ENCODE results near the gene PHTF1. TPM values are rescaled to one million over a fixed set of nuclear protein-coding genes. Genes with fewer than 3 reads are reported as not detected.

The PHTF1 gene
- total RNA-seq, 1 experiment from 2014 or later: 61.2 TPM

DNA sequence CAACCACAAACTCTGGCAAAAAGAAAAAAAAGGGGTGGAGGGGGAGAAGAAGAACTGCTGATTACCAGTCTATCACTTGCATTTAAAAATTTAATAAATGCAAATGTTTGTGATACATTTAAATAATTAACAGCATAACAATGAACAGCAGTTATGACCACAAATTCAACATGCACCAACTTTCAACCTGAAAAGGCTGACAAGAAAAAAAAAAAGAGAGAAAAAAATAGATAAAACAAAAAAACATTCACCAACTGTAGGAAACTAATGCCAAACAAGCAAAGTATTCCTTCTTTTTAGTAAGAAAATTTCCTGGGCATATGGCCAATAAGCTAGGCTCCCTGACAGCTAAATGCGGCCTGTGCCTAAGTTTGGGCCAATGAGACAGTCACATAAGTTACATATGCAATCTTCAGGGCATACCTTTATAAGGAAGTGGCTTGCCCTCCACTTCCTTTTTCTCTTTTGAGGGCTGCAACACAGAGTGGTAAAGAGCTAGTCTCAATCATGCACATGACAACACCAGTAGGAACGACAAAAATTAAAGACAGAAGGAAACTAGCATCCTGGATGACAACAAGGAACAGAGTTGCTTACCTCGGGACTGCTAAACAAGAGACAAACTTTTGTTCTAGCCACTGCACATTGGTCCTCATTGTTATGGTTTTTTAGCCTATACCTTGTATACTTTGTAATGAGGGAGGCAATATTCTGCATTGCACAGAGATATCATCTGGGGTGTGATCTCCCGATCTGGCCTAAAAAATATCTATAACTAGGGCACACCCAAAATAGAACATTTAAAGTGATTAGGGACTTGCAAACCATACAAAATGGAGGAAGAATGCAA lies 24.2 kb upstream of the PHTF1 start:
- H3K4me3 ChIP-seq: no peak overlapping the region
- ChIA-PET CTCF (interaction anchor here (0.7 kb wide), 1 partner anchor 711 kb away, joined by 4 read pairs; the partner anchor contains the start of gene LRIG2), POLR2A (ENCODE audit: unreplicated experiment) (no interaction called here)
- intact Hi-C loops (cut with micrococcal nuclease; ENCODE audit: unreplicated experiment): no loop called here
- no TSS peak for BruUV-seq (replicated peaks)
- peaks cover 6% of the 10 kb centered on the region for H3F3A ChIP-seq (ENCODE audit: insufficient read depth, low read depth)
- no peak for DNase-seq
- H3K4me1 ChIP-seq (replicated peaks; ENCODE audit: insufficient read depth): peaks cover 21% of the 10 kb centered on the region
- H2AFZ ChIP-seq: no peak overlapping the region
- H3K9me3 ChIP-seq (ENCODE audit: insufficient read depth, low read depth): no peaks in the 10 kb centered on the region
- H4K20me1 ChIP-seq (ENCODE audit: insufficient read depth): peaks cover 18% of the 10 kb centered on the region
- peaks cover 93% of the 10 kb centered on the region for H3K79me2 ChIP-seq (ENCODE audit: low read depth)
- no peak overlapping the region for H3K4me2 ChIP-seq
- H3K27me3 ChIP-seq (ENCODE audit: insufficient read depth, low read depth): no peaks in the 10 kb centered on the region
- H3K36me3 ChIP-seq (ENCODE audit: low read depth): 0 out of 2 replicates have a peak, but pooled peaks cover 4% of the 10 kb centered on the region
- no peak overlapping the region for H3K27ac ChIP-seq
- TF ChIP-seq, protein P1, sequence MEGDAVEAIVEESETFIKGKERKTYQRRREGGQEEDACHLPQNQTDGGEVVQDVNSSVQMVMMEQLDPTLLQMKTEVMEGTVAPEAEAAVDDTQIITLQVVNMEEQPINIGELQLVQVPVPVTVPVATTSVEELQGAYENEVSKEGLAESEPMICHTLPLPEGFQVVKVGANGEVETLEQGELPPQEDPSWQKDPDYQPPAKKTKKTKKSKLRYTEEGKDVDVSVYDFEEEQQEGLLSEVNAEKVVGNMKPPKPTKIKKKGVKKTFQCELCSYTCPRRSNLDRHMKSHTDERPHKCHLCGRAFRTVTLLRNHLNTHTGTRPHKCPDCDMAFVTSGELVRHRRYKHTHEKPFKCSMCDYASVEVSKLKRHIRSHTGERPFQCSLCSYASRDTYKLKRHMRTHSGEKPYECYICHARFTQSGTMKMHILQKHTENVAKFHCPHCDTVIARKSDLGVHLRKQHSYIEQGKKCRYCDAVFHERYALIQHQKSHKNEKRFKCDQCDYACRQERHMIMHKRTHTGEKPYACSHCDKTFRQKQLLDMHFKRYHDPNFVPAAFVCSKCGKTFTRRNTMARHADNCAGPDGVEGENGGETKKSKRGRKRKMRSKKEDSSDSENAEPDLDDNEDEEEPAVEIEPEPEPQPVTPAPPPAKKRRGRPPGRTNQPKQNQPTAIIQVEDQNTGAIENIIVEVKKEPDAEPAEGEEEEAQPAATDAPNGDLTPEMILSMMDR (conservative IDR thresholded peaks at IDR 0.05): no peak
- TF ChIP-seq EZH2 (IDR thresholded peaks at IDR 0.05; ENCODE audit: low read depth): no peak
- no peaks in the 10 kb centered on the region for H3K9me2 ChIP-seq (ENCODE audit: insufficient read depth)

DNA sequence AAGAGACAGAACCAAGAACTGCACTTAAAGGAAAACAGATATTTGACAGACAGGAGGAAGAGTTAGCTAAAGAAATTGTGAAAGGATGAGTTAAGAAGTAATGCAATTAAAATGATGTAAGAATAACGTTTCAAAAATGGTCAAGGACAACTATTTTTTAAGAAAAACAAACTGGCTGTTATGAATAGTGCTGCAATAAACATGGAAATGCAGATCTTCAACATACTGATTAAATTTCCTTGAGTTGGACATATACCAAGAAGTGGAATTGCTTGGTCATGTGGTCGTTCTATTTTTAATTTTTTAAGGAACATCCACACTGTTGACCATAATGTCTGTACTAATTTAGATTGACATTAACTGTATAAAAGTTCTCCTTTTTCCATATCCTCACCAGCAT lies 23.1 kb upstream of the PHTF1 start:
- Histone ChIP-seq H3K27me3 (ENCODE audit: insufficient read depth, low read depth) (no peaks in the 10 kb centered on the region), H2AFZ (no peak overlapping the region), H3K9me3 (ENCODE audit: insufficient read depth, low read depth) (no peaks in the 10 kb centered on the region), H3K4me2 (no peak overlapping the region), H3F3A (ENCODE audit: insufficient read depth, low read depth) (peaks cover 6% of the 10 kb centered on the region), H3K27ac (no peak overlapping the region), H3K4me3 (no peak overlapping the region), H3K36me3 (ENCODE audit: low read depth) (0 out of 2 replicates have a peak, but pooled peaks cover 4% of the 10 kb centered on the region), H3K9me2 (ENCODE audit: insufficient read depth) (no peaks in the 10 kb centered on the region), H4K20me1 (ENCODE audit: insufficient read depth) (peaks cover 18% of the 10 kb centered on the region), H3K4me1 (replicated peaks; ENCODE audit: insufficient read depth) (peaks cover 21% of the 10 kb centered on the region), H3K79me2 (ENCODE audit: low read depth) (peaks cover 84% of the 10 kb centered on the region)
- ChIA-PET POLR2A (ENCODE audit: unreplicated experiment) (no interaction called here), CTCF (no interaction called here)
- DNase-seq: no peak
- BruUV-seq (replicated peaks): no TSS peak
- intact Hi-C loops (cut with micrococcal nuclease; ENCODE audit: unreplicated experiment): no loop called here
- TF ChIP-seq EZH2 (IDR thresholded peaks at IDR 0.05; ENCODE audit: low read depth): no peak
- TF ChIP-seq, protein P1 (conservative IDR thresholded peaks at IDR 0.05): no peak

DNA sequence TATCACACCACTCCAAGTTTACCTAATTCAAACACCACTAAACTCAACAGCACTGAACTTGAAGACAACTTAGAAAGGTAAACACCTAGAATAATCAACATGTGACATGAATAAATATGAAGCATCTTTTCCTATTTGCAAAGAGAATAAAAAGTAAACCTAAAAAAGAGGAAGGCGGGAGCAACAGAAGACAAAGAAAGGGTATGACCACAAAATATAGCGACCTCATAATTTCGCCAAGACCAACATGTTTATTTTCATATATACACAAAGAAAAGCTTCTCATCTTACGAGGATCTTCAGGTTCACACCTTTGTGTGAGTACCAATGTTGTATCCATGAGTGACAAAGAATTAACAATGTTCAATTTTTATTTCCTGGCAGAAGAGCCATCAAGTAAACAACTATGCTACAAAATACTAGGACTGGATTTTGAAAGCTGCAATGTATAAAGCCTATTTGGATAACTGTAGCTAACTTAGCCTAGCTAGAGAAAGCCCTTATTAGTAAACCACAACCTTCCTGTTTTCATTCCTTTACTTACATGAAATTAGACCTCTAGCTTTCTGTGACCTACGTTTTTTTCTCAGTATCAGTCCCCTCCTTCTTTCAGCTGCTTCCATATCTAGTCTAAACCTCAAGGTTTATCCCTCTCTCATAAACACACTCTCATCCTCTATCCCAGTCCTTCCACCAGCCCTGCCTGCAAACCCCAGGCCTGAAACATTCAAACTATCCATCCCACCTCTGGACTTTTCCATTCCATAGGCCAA lies 21.3 kb upstream of the PHTF1 start:
- Histone ChIP-seq H3K4me2 (no peak overlapping the region), H3K9me3 (ENCODE audit: insufficient read depth, low read depth) (no peaks in the 10 kb centered on the region), H3K36me3 (ENCODE audit: low read depth) (peaks cover 5% of the 10 kb centered on the region; the same call in 1 of the 2 replicates), H3F3A (ENCODE audit: insufficient read depth, low read depth) (no peaks in the 10 kb centered on the region; the same call in none of the 2 replicates), H3K9me2 (ENCODE audit: insufficient read depth) (no peaks in the 10 kb centered on the region), H3K79me2 (ENCODE audit: low read depth) (peaks cover 68% of the 10 kb centered on the region), H3K27ac (no peak overlapping the region), H4K20me1 (ENCODE audit: insufficient read depth) (peaks cover 18% of the 10 kb centered on the region), H2AFZ (no peak overlapping the region), H3K27me3 (ENCODE audit: insufficient read depth, low read depth) (no peaks in the 10 kb centered on the region), H3K4me3 (no peak overlapping the region), H3K4me1 (replicated peaks; ENCODE audit: insufficient read depth) (peaks cover 11% of the 10 kb centered on the region; the same call in 1 of the 2 replicates)
- ChIA-PET POLR2A (ENCODE audit: unreplicated experiment) (no interaction called here), CTCF (no interaction called here)
- no peak for DNase-seq
- intact Hi-C loops (cut with micrococcal nuclease; ENCODE audit: unreplicated experiment): no loop called here
- TF ChIP-seq EZH2 (IDR thresholded peaks at IDR 0.05; ENCODE audit: low read depth): no peak
- TF ChIP-seq, protein P1 (conservative IDR thresholded peaks at IDR 0.05): no peak
- no TSS peak for BruUV-seq (replicated peaks)
